MCF 10A (cell line): ENCODE data around the gene PI4KA. TPM values are rescaled to one million over a fixed set of nuclear protein-coding genes. Genes with fewer than 3 reads are reported as not detected.

ENCODE experiments used
- BruUV-seq: library from RNA; stranded (reverse); fragments of 400-500 nt; replicated peaks from 2 replicates; lab custom pipeline; 2021; lab: Mats Ljungman, UMichigan
- CTCF ChIA-PET: fragments of 300-600 bp; sonication (Branson Sonifier 250); formaldehyde crosslinking; extraction: SDS; loops from one replicate; lab custom pipeline; 2021; ENCODE audit warnings: antibody characterized with exemption, inconsistent platforms; lab: Yijun Ruan, JAX
- POLR2A ChIA-PET: fragments of 300-600, 350-650 bp; sonication (Branson Sonifier 250); formaldehyde crosslinking; extraction: SDS; loops from one replicate; lab custom pipeline; 2020; ENCODE audit warnings: antibody characterized with exemption, inconsistent platforms; lab: Yijun Ruan, JAX
- DNase-seq: peaks from one replicate; pipeline ENCODE4 v3.0.0-alpha.2; 2018; ENCODE audit not compliant: unreplicated experiment
- H3K27ac Mint-ChIP-seq: one replicate; pipeline ENCODE4 v1.8.0; 2022; ENCODE audit warnings: mild to moderate bottlenecking, low read depth, mixed read lengths; ENCODE audit not compliant: unreplicated experiment
- H3K27me3 Mint-ChIP-seq: one replicate; pipeline ENCODE4 v1.8.0; 2022; ENCODE audit warnings: mixed read lengths; ENCODE audit not compliant: insufficient read depth, unreplicated experiment
- H3K36me3 Mint-ChIP-seq: one replicate; pipeline ENCODE4 v1.8.0; 2022; ENCODE audit warnings: mild to moderate bottlenecking, moderate library complexity, mixed read lengths; ENCODE audit not compliant: insufficient read depth, unreplicated experiment
- H3K4me1 Mint-ChIP-seq: one replicate; pipeline ENCODE4 v1.8.0; 2022; ENCODE audit warnings: mixed read lengths; ENCODE audit not compliant: insufficient read depth, unreplicated experiment
- H3K4me3 Mint-ChIP-seq: one replicate; pipeline ENCODE4 v1.8.0; 2022; ENCODE audit warnings: mild to moderate bottlenecking, moderate library complexity, mixed read lengths; ENCODE audit not compliant: unreplicated experiment
- H3K9me3 Mint-ChIP-seq: one replicate; pipeline ENCODE4 v1.8.0; 2022; ENCODE audit warnings: mixed read lengths; ENCODE audit not compliant: unreplicated experiment
- intact Hi-C: fragments of 100-400 bp; cut with micrococcal nuclease; formaldehyde crosslinking; loops from 2 replicates; pipeline ENCODE4 v1.14.1; 2022
- total RNA-seq: library from RNA; stranded (reverse); gene quantifications from 2 replicates; pipeline ENCODE4 v1.2.3, GENCODE V29; 2022
- TF ChIP-seq, protein P1 (sequence below): fragments of 200-600 bp; IDR thresholded peaks from one replicate; pipeline ENCODE4 v1.8.0; 2022; ENCODE audit warnings: antibody characterized with exemption, mild to moderate bottlenecking; ENCODE audit not compliant: unreplicated experiment

PI4KA gene
- total RNA-seq, 1 experiment from 2014 or later: 39.0 TPM

DNA sequence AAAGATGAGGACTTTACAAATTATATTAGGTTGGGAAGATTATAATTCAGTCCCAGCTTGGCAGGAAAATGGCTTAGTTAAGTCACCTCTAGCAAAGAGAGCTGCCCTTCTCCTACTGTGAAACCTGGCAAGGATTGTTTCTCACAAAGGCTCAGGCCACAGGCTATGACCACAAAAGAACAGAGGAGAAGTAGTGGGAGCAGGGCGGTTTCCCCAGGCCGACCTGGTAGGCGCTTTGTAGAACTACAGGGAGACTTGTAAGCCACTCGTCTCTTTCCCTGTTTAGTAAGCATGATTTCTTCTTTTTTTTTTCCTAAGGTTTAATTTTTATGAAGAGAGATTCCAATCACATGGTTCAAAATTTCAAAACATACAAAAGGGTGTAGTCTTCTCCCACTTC is 4.8 kb upstream of the PI4KA start:
- Mint-ChIP-seq H3K4me1 (peaks cover 19% of the 10 kb centered on the region), H3K9me3 (no peaks in the 10 kb centered on the region), H3K27me3 (no peaks in the 10 kb centered on the region), H3K4me3 (no peak overlapping the region), H3K36me3 (peaks cover 23% of the 10 kb centered on the region), H3K27ac (no peak overlapping the region)
- BruUV-seq: no TSS peak
- ChIA-PET CTCF (no interaction called here), POLR2A (interaction anchor here (1.0 kb wide), 1 partner anchor 41 kb away, joined by 3 read pairs; no protein-coding TSS in a partner anchor)
- no peak for DNase-seq
- TF ChIP-seq, protein P1, sequence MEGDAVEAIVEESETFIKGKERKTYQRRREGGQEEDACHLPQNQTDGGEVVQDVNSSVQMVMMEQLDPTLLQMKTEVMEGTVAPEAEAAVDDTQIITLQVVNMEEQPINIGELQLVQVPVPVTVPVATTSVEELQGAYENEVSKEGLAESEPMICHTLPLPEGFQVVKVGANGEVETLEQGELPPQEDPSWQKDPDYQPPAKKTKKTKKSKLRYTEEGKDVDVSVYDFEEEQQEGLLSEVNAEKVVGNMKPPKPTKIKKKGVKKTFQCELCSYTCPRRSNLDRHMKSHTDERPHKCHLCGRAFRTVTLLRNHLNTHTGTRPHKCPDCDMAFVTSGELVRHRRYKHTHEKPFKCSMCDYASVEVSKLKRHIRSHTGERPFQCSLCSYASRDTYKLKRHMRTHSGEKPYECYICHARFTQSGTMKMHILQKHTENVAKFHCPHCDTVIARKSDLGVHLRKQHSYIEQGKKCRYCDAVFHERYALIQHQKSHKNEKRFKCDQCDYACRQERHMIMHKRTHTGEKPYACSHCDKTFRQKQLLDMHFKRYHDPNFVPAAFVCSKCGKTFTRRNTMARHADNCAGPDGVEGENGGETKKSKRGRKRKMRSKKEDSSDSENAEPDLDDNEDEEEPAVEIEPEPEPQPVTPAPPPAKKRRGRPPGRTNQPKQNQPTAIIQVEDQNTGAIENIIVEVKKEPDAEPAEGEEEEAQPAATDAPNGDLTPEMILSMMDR: no peak
- intact Hi-C loops: no loop called here

DNA sequence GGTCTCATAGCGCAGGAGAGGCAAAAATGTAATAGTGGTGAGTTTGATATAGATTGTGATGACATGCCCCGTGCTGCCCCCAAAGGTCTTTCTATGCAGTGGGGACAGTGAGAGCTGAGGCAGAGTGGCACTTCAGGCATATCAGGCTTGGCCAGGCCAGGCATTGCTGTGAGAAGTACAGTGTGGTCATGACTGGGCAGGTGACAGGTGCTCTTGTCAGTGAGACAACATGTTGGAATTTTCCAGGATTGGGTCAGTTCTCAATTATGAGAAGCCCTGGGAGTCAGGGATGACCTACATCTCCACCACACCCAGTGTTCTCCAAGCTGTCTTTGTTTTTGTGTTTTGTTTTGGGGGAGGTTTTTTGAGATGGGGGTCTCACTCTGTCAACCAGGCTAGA is 3.9 kb upstream of the PI4KA start:
- Mint-ChIP-seq H3K27ac (no peak overlapping the region), H3K36me3 (peaks cover 22% of the 10 kb centered on the region), H3K9me3 (no peaks in the 10 kb centered on the region), H3K27me3 (no peaks in the 10 kb centered on the region), H3K4me3 (no peak overlapping the region), H3K4me1 (peaks cover 25% of the 10 kb centered on the region)
- TF ChIP-seq, protein P1: no peak
- intact Hi-C loops: no loop called here
- POLR2A ChIA-PET: interaction anchor here (0.7 kb wide), 1 partner anchor 329 kb away, joined by 5 read pairs; no protein-coding TSS in a partner anchor
- no peak for DNase-seq
- BruUV-seq: no TSS peak
- CTCF ChIA-PET: interaction anchor here (1.2 kb wide), 1 partner anchor 23 kb away, joined by 4 read pairs; no protein-coding TSS in a partner anchor

DNA sequence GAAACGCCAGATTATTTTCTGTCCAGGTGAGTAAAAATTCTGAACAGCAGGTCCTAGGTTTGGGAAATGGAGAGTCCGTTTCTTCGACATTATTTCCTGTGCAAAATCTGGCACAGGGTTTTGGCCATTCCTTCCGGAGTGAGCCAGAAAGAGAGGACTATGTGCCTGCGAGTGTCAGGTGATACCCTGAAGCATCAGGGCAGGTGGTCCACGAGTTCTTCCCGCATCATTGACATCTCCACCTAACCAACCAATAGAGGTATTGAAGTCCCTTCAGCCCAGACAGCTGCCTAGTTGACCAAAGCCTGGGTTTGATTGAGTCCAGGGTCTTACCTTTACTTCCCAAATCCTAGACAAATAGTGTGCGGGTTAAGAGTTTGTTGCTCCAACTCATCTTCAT is 1.0 kb upstream of the PI4KA start:
- peaks cover 27% of the 10 kb centered on the region for H3K4me1 Mint-ChIP-seq
- no peaks in the 10 kb centered on the region for H3K27me3 Mint-ChIP-seq
- POLR2A ChIA-PET: interaction anchor here (0.6 to 2.2 kb wide), 7 partner anchors 8 to 95 kb away, joined by 3 to 10 read pairs (median 4); partner anchors contain the start of gene CRKL
- H3K36me3 Mint-ChIP-seq: peaks cover 21% of the 10 kb centered on the region
- DNase-seq: no peak
- H3K27ac Mint-ChIP-seq: peak overlapping the region; percentile 88
- H3K9me3 Mint-ChIP-seq: no peaks in the 10 kb centered on the region
- intact Hi-C loops: no loop called here
- CTCF ChIA-PET: interaction anchor here (1.3 kb wide), 1 partner anchor 26 kb away, joined by 5 read pairs; no protein-coding TSS in a partner anchor
- TSS peak; percentile 70 for BruUV-seq
- peak overlapping the region; percentile 87 for H3K4me3 Mint-ChIP-seq
- TF ChIP-seq, protein P1: no peak

DNA sequence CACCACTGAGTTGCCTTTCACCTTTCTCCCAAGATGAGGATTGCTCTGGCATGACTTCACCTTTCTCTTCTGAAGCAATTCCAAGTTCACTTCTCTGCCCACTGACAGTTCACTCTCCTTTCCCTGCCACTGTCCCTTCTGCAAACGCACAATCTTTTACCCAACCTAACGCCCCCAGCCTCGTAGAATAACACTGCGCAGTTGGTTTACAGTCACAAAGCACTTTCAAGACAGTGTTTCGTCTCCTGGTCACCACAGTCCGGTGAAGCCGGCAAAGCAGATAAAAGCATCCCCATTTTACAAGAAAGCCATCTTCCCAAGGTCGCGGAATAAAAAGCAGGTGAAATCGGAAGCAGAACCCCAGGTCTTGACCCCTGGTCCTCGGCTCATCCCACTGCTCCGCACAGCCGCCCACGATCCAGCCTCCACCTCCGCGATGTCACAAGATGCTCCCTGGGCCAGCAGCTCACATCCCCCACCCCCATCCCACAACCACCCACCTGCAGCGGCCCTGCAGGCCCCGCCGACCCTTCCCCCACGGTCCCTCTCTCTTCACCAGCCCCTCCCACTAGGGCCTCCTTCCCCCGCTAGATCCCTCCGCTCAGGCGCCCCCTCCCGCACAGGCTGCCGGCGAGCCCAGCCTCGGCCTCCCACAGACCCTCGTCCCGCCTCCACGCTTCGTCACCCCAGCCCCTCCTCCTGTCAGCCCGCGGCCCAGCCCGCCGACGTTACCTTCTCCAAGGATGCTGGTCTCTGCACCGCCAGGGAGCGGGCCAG is 585 bp downstream of the PI4KA start:
- POLR2A ChIA-PET: interaction anchor here (2.0 to 2.2 kb wide), 2 partner anchors 59 to 62 kb away, joined by 7 to 10 read pairs; partner anchors contain the start of gene CRKL
- Mint-ChIP-seq H3K4me1 (peaks cover 27% of the 10 kb centered on the region), H3K36me3 (peaks cover 10% of the 10 kb centered on the region), H3K27ac (peak overlapping the region; percentile 88), H3K9me3 (no peaks in the 10 kb centered on the region), H3K4me3 (peak overlapping the region; percentile 87), H3K27me3 (no peaks in the 10 kb centered on the region)
- CTCF ChIA-PET: interaction anchor here (0.6 kb wide), 1 partner anchor 574 kb away, joined by 3 read pairs; no protein-coding TSS in a partner anchor
- TF ChIP-seq, protein P1: no peak
- intact Hi-C loops: no loop called here
- no TSS peak for BruUV-seq
- peak; percentile 62 for DNase-seq
